Measurements from ENCODE around the gene HORMAD2. TPM values are rescaled to one million over a fixed set of nuclear protein-coding genes. Genes with fewer than 3 reads are reported as not detected.
"Not testable (repeated sequence)": the region's sequence is repeated elsewhere in the genome, so short reads cannot be mapped to it uniquely, and the experiment has no call there.

The HORMAD2 gene
- total RNA-seq, 1 donor from 2014 or later = not detected

DNA sequence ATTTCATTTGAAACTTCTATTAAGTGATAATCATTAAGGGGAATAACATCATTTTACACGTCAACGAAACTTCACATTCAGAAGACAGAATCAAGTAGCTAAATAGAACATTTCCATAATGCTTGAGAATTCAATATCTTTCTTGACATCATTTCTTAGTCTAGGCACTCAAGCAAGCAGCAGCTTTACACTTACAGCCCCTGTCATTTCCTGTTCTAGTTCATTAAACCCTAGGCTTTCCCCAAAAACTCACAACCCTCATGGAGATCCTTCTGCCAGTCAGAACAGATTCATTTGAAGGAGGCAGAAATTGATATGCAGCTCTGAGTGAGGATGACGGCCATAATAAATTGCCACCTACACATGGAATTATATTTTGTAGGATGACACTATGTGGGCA, 5.3 kb upstream of the HORMAD2 start:
- H3K4me1 Mint-ChIP-seq (ENCODE audit: low read depth, unreplicated experiment) = no peaks in the 10 kb centered on the region
- H3K27me3 Mint-ChIP-seq (ENCODE audit: unreplicated experiment) = peaks cover 3% of the 10 kb centered on the region
- H3K4me3 Mint-ChIP-seq (ENCODE audit: unreplicated experiment) = no peak overlapping the region
- H3K27ac Mint-ChIP-seq (ENCODE audit: unreplicated experiment) = no peak overlapping the region
- TF ChIP-seq, protein P1, sequence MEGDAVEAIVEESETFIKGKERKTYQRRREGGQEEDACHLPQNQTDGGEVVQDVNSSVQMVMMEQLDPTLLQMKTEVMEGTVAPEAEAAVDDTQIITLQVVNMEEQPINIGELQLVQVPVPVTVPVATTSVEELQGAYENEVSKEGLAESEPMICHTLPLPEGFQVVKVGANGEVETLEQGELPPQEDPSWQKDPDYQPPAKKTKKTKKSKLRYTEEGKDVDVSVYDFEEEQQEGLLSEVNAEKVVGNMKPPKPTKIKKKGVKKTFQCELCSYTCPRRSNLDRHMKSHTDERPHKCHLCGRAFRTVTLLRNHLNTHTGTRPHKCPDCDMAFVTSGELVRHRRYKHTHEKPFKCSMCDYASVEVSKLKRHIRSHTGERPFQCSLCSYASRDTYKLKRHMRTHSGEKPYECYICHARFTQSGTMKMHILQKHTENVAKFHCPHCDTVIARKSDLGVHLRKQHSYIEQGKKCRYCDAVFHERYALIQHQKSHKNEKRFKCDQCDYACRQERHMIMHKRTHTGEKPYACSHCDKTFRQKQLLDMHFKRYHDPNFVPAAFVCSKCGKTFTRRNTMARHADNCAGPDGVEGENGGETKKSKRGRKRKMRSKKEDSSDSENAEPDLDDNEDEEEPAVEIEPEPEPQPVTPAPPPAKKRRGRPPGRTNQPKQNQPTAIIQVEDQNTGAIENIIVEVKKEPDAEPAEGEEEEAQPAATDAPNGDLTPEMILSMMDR (IDR thresholded peaks at IDR 0.05; ENCODE audit: partially characterized antibody, unreplicated experiment) = no peak
- DNase-seq = no peak
- no peaks in the 10 kb centered on the region for H3K36me3 Mint-ChIP-seq (ENCODE audit: unreplicated experiment)
- H3K9me3 Mint-ChIP-seq (ENCODE audit: unreplicated experiment) = no peaks in the 10 kb centered on the region

- H3K36me3 Mint-ChIP-seq (ENCODE audit: unreplicated experiment) = peaks cover 5% of the 10 kb centered on the region
- no peaks in the 10 kb centered on the region for H3K4me1 Mint-ChIP-seq (ENCODE audit: low read depth, unreplicated experiment)
- TF ChIP-seq, protein P1 (IDR thresholded peaks at IDR 0.05; ENCODE audit: partially characterized antibody, unreplicated experiment) = no peak
- H3K9me3 Mint-ChIP-seq (ENCODE audit: unreplicated experiment) = no peaks in the 10 kb centered on the region
- DNase-seq = no peak
- H3K4me3 Mint-ChIP-seq (ENCODE audit: unreplicated experiment) = no peak overlapping the region
- peaks cover 3% of the 10 kb centered on the region for H3K27me3 Mint-ChIP-seq (ENCODE audit: unreplicated experiment)
- no peak overlapping the region for H3K27ac Mint-ChIP-seq (ENCODE audit: unreplicated experiment)
These were observed 2.9 kb upstream of the HORMAD2 start for GRCh38 chr22:30077279-30077880.

- Mint-ChIP-seq H3K4me1 (ENCODE audit: low read depth, unreplicated experiment) (no peaks in the 10 kb centered on the region), H3K27ac (ENCODE audit: unreplicated experiment) (no peak overlapping the region), H3K4me3 (ENCODE audit: unreplicated experiment) (no peak overlapping the region), H3K36me3 (ENCODE audit: unreplicated experiment) (peaks cover 5% of the 10 kb centered on the region), H3K27me3 (ENCODE audit: unreplicated experiment) (peaks cover 3% of the 10 kb centered on the region), H3K9me3 (ENCODE audit: unreplicated experiment) (no peaks in the 10 kb centered on the region)
- no peak for DNase-seq
- TF ChIP-seq, protein P1 (IDR thresholded peaks at IDR 0.05; ENCODE audit: partially characterized antibody, unreplicated experiment) = no peak
These were observed 1.6 kb upstream of the HORMAD2 start for GRCh38 chr22:30078320-30079311.

DNA sequence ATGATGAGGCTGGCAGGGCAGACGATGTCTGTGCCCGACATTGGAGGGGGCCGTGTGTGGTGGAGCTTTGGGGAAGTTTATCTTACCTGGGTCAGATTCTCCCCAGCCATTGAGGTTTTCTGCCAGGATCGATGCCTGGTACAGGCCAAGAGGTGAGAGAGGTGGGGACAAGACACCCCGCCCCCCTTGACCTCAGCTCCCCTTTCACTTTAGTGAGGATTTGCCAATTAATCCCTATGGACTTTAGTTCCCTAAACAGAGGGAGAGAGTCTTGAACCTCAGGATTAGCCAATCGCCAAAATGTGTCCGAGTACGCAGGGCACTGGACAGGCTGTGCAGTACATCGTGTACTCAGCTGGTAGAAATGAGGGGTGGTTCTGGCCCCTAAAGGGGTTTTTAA, 541 bp downstream of the HORMAD2 start:
- TF ChIP-seq, protein P1 (IDR thresholded peaks at IDR 0.05; ENCODE audit: partially characterized antibody, unreplicated experiment) = no peak
- Mint-ChIP-seq H3K4me1 (ENCODE audit: low read depth, unreplicated experiment) (no peaks in the 10 kb centered on the region), H3K27me3 (ENCODE audit: unreplicated experiment) (peaks cover 3% of the 10 kb centered on the region), H3K4me3 (ENCODE audit: unreplicated experiment) (no peak overlapping the region), H3K9me3 (ENCODE audit: unreplicated experiment) (no peaks in the 10 kb centered on the region), H3K36me3 (ENCODE audit: unreplicated experiment) (peaks cover 5% of the 10 kb centered on the region), H3K27ac (ENCODE audit: unreplicated experiment) (no peak overlapping the region)
- no peak for DNase-seq

- Mint-ChIP-seq H3K36me3 (ENCODE audit: unreplicated experiment) (no peaks in the 10 kb centered on the region), H3K4me1 (ENCODE audit: low read depth, unreplicated experiment) (no peaks in the 10 kb centered on the region), H3K9me3 (ENCODE audit: unreplicated experiment) (no peaks in the 10 kb centered on the region), H3K27me3 (ENCODE audit: unreplicated experiment) (no peaks in the 10 kb centered on the region), H3K27ac (ENCODE audit: unreplicated experiment) (no peak overlapping the region), H3K4me3 (ENCODE audit: unreplicated experiment) (no peak overlapping the region)
- TF ChIP-seq, protein P1 (IDR thresholded peaks at IDR 0.05; ENCODE audit: partially characterized antibody, unreplicated experiment) = no peak
- no peak for DNase-seq
These were observed 6.2 kb downstream of the HORMAD2 start for GRCh38 chr22:30086496-30086895.

DNA sequence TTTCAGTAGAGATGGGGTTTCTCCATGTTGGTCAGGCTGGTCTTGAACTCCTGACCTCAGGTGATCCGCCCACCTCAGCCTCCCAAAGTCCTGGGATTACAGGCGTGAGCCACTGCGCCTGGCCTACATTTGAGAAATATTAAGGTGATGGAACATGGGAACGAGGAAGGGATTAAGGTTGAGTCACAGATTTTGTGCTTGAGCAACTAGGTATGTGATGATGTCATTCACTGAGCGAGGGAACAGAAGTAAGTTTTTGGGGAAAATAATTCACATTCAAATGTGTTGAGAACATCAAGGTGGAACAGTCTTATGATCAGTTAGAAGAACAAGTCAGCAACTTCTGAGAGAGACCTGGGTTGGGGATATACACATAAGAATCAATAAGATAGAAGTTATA, 6.8 kb downstream of the HORMAD2 start:
- H3K4me1 Mint-ChIP-seq (ENCODE audit: low read depth, unreplicated experiment); H3K9me3 Mint-ChIP-seq (ENCODE audit: unreplicated experiment); H3K27me3 Mint-ChIP-seq (ENCODE audit: unreplicated experiment); H3K36me3 Mint-ChIP-seq (ENCODE audit: unreplicated experiment); DNase-seq; H3K4me3 Mint-ChIP-seq (ENCODE audit: unreplicated experiment); H3K27ac Mint-ChIP-seq (ENCODE audit: unreplicated experiment): not testable (repeated sequence)

All from glutamatergic neuron (in vitro differentiated cells).